ENCODE results near the gene MGAT2. TPM values are rescaled to one million over a fixed set of nuclear protein-coding genes. Genes with fewer than 3 reads are reported as not detected.
"Not testable (repeated sequence)": the region's sequence is repeated elsewhere in the genome, so short reads cannot be mapped to it uniquely, and the experiment has no call there.

The MGAT2 gene
- polyA plus RNA-seq, 3 donors, result 17.4 to 29.3 (median 20.6) TPM

DNA sequence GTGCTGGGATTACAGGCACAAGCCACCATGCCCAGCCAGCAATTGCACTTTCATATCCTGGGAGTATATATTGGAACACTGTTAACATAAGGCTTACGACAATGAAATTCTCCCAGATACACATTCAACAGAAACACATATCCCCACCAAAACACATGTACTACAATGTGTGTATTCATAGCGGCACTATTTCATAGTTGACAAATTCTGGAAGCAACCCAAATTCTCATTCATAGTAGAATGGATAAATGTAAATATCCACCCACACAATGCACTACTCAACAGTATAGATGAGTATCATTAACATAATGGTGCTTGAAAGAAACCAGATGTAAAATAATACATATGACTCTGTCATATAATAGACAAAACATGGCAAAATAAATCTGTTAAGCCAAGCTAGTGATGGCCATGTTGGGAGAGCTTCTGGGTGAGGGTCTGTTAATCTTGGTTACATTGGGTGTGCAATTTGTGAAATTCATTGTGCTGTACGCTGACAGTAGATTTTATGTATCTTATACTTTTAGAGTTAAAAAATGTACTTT is 17.0 kb downstream of the MGAT2 start:
- DNase-seq, result no peak

DNA sequence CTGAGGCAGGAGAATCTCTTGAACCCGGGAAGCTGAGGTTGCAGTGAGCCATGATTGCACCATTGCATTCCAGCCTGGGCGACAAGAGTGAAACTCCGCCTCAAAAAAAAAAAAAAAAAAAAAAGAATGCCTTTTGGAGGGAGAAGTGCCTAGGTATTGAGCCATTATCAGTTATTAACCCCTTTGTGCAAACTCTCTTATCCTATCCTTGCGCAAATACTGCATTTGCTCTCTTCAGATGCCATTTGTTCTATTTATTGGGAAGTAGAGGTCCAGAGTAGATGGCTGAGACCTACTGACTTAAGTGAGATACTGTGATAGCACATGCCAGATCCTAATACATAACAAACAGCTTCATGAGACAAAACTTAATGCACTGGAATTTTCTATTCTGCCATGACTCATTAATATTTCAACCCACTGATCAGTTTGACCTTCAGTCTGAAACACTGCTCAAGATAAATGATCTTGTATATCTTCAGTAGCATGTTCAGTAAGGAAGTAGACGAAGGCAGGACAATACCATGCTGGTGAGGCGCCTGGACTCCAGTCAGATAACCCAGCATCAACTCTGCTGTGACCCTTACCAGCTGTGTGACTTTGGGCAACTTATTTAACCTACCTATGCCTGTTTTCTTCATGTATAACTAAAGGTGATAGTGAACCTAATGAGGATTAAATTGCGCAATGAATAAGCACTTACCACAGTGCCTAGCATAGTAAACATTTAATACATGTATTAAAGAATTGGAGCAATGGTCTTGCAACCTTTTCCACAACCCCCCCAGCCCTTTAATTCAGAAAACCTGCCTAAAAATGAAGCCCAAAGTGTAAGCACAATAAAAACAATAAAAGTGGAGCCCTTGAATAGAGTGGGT is 20.2 kb downstream of the MGAT2 start:
- no peak for DNase-seq

DNA sequence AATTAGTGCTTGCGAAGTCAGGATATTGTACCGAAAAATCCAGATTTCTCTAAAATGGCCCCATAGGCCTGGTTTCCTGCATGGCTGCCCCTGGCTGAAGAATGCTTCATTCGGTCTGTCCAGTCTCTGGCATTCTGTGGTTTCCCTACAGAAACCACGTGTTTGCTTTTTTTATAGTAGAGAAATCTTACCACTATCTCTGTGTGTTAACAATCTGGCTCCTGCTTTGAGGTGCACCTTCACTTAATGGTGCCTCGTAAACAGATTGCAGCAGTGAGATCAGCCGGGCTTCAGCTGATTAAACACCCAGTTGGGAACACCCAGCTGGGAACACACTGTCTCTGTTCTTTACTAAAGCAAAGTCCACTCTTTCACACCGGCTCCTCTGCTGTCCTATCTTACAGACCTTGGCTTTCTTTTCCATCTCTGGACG is 21.1 kb downstream of the MGAT2 start:
- no peak for DNase-seq

DNA sequence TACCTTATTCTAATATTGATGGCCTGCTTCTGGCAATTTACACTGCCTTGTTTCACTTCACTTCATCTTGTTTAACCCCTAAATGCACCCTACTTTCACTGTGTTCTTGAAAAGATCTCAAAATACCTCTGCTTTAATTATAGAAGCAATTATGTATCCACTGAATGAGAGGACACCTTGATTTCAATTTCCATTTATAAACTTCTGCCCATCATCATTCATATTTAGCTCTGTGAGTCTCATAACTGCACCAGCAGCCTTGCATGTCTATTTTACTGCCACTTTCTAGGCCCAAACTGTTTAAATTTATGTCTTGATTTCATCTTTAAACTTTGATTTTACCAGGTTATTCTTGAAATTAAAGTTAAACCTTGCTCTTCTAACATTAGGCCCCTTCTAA is 21.6 kb downstream of the MGAT2 start:
- DNase-seq, result no peak

DNA sequence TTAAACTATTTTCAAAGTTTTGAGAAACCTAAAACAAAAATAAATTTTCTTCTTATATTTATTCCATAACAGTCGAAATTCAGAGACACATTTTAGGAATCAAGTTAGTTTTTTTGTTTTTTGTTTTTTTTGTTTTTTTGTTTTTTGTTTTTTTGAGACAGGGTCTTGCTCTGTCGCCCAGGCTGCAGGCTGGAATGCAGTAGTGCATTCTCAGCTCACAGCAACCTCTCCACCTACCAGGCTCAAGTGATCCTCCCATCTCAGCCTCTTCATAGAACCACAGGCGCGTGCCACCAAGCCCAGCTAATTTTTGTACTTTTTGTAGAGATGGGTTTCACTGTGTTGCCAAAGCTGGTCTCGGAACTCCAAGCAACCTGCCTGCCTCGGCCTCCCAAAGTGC is 32.9 kb downstream of the MGAT2 start:
- no peak for DNase-seq

DNA sequence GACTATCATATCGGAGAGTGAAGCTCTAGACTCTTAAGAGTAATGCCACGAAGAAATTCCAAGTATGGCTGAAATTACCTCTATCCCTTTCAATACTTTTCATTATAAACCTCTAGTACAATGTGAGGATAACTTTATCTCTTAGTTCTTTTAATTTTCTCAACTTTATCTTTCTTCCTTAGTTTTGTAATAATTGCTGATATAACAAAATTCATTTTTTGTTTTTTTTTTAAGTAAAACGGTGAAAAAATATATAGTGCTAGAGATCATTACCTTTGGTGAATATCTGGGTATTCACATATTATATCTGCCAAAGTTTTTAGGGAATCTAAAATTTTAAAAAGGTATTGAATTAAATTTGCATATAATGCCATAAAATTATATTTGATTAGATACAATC is 33.9 kb downstream of the MGAT2 start:
- no peak for DNase-seq

DNA sequence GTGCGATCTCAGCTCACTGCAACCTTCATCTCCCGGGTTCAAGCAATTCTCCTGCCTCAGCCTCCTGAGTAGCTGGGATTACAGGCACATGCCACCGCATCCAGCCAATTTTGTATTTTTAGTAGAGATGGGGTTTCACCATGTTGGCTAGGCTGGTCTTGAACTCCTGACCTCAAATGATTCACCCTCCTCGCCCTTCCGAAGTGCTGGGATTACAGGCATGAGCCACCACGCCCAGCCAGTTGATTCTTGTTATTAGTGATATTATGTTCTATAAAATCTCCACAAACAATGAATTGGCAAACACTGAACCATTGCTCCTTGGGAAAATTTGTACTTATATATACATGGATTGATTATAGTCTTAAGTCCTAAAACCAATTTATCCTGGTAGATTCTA is 36.9 kb downstream of the MGAT2 start:
- not testable (repeated sequence) for DNase-seq

DNA sequence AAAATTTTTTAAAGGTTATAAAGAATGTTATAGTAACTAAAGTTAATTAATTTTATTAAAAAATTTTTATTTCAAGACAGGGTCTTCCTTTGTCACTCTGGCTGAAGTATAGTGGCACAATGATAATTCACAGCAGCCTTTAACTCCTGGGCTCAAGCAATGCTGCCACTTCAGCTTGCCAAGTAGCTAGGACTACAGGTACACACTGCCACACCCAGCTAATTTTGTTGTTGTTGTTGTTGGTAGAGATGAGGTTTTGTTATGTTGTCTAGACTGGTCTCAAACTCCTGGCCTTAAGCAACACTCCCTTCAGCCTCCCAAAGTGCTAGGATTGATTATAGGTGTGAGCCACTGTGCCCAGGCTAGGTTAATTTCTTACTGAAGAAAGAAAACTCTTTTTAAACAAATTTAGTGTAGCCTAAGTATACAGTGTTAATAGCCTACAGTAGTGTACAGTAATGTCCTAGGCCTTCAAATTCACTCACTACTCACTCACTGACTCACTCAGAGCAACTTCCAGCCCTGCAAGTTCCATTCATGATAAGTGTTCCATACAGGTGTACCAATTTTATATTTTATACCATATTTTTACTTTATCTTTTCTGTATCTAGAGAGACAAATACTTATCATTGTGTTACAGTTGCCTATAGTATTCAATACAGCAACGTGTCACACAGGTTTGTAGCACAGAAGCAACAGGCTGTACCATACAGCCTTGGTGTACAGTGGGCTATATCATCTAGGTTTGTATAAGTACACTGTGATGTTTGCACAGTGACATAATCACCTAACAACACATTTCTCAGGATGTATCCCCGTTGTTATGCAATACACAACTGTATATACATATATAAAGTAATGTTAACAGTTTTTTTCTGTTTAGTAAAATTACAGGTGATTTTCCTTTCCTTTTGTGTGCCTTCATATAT is 39.2 kb downstream of the MGAT2 start:
- no peak for DNase-seq

DNA sequence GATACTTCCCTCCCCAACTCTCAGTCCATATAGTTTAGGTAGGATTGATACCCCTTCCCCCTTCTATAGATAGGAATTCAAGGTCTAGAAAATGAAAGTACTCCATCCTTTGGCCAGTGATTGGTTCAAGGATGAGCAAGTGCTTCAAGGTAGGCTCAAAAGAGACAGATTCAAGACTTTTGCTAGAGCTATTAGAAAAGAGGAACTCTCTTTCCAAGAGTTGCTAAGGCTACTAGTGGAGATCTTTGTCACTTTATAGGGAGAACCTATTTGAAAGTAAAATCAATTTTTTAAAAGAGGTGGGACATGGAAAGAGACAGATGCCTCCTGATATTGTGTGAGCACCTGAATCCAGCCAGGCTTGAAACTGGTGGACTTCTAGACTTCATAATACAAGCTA is 49.9 kb downstream of the MGAT2 start:
- DNase-seq, result no peak

Other genes with a start within 250 kb of the MGAT2 start
- 1,000 to 10,000 TPM; 1,386 to 1,734 (median 1,660) TPM for gene RPS29, start 34.4 kb upstream of the MGAT2 start, polyA plus RNA-seq (ENCODE audit: insufficient read length in 3 of 3)
- 10 to 100 TPM; 11.9 to 12.6 (median 12.5) TPM for gene LRR1, start 21.9 kb upstream of the MGAT2 start, polyA plus RNA-seq (ENCODE audit: insufficient read length in 3 of 3)
- 100 to 1,000 TPM; 177 to 251 (median 211) TPM for gene RPL36AL, start 173 bp upstream of the MGAT2 start, polyA plus RNA-seq (ENCODE audit: insufficient read length in 3 of 3)
- 10 to 100 TPM; 16.3 to 17.4 (median 16.4) TPM for gene DNAAF2, start 14.4 kb downstream of the MGAT2 start, polyA plus RNA-seq (ENCODE audit: insufficient read length in 3 of 3)
- gene POLE2, start 67.4 kb downstream of the MGAT2 start, polyA plus RNA-seq (ENCODE audit: insufficient read length in 3 of 3), result 10 to 100 TPM; 12.9 to 23.7 (median 23.4) TPM
- 1 to 10 TPM; 3.5 to 6.2 (median 5.0) TPM for gene KLHDC1, start 72.3 kb downstream of the MGAT2 start, polyA plus RNA-seq (ENCODE audit: insufficient read length in 3 of 3)
- 100 to 1,000 TPM; 130 to 158 (median 151) TPM for gene KLHDC2, start 147.4 kb downstream of the MGAT2 start, polyA plus RNA-seq (ENCODE audit: insufficient read length in 3 of 3)
- gene NEMF, start 232.0 kb downstream of the MGAT2 start, polyA plus RNA-seq (ENCODE audit: insufficient read length in 3 of 3), result 10 to 100 TPM; 77.5 to 92.8 (median 79.2) TPM